Type B pancreatic cell (in vitro differentiated cells): Measurements from ENCODE around the gene LTB4R2. TPM values are rescaled to one million over a fixed set of nuclear protein-coding genes. Genes with fewer than 3 reads are reported as not detected.

Experiments used
- DNase-seq: peaks from one replicate; pipeline ENCODE4 v3.0.0; 2021; ENCODE audit warnings: mixed read lengths; ENCODE audit not compliant: unreplicated experiment; ENCODE audit errors: extremely low spot score
- H3K27ac Mint-ChIP-seq: 2 replicates; pipeline ENCODE4 v1.8.0; 2021; ENCODE audit warnings: mild to moderate bottlenecking, mixed read lengths
- H3K27me3 Mint-ChIP-seq: 2 replicates; pipeline ENCODE4 v1.8.0; 2021; ENCODE audit warnings: mixed read lengths
- H3K36me3 Mint-ChIP-seq: 2 replicates; pipeline ENCODE4 v1.8.0; 2021; ENCODE audit warnings: mixed read lengths
- H3K4me1 Mint-ChIP-seq: one replicate; pipeline ENCODE4 v1.8.0; 2021; ENCODE audit warnings: mixed read lengths; ENCODE audit not compliant: unreplicated experiment
- H3K4me3 Mint-ChIP-seq: 2 replicates; pipeline ENCODE4 v1.8.0; 2021; ENCODE audit warnings: mild to moderate bottlenecking, mixed read lengths
- H3K9me3 Mint-ChIP-seq: 2 replicates; pipeline ENCODE4 v1.8.0; 2021; ENCODE audit warnings: mixed read lengths
- CTCF ChIP-seq: fragments of 200-600 bp; sonication (generic); conservative IDR thresholded peaks from 2 replicates; pipeline ENCODE4 v1.5.0; 2021; ENCODE audit warnings: antibody characterized with exemption, mild to moderate bottlenecking
- total RNA-seq: library from RNA; stranded (reverse); gene quantifications from 2 replicates; pipeline ENCODE4 v1.2.1, GENCODE V29; 2021; ENCODE audit warnings: low replicate concordance

LTB4R2 gene
- total RNA-seq, 1 donor from 2014 or later = 9.4 TPM

GRCh38 chr14:24334431-24335291 lies 24.7 kb downstream of the LTB4R2 start, which contains the start of gene ADCY4:
ADCY4 (minus strand) TSS chr14:24335071; CDS start chr14:24334652, 419 bp downstream.
- H3K9me3 Mint-ChIP-seq = no peaks in the 10 kb centered on the region
- H3K4me3 Mint-ChIP-seq = peak within 1 kb of the TSS; percentile 83
- no peak for TF ChIP-seq CTCF
- H3K27me3 Mint-ChIP-seq = peaks cover 88% of the 10 kb centered on the region
- DNase-seq = no peak
- H3K36me3 Mint-ChIP-seq = no peaks in the 10 kb centered on the region
- H3K27ac Mint-ChIP-seq = no peak within 1 kb of the TSS
- H3K4me1 Mint-ChIP-seq = peaks cover 16% of the 10 kb centered on the region

GRCh38 chr14:24335461-24336171 lies 25.7 kb downstream of the LTB4R2 start:
- no peaks in the 10 kb centered on the region for H3K36me3 Mint-ChIP-seq
- H3K4me1 Mint-ChIP-seq = peaks cover 16% of the 10 kb centered on the region
- peaks cover 92% of the 10 kb centered on the region for H3K27me3 Mint-ChIP-seq
- no peaks in the 10 kb centered on the region for H3K9me3 Mint-ChIP-seq
- H3K27ac Mint-ChIP-seq = no peak overlapping the region
- H3K4me3 Mint-ChIP-seq = peak overlapping the region; percentile 83
- no peak for DNase-seq
- TF ChIP-seq CTCF = no peak

GRCh38 chr14:24337144-24337823 lies 27.3 kb downstream of the LTB4R2 start:
- no peaks in the 10 kb centered on the region for H3K36me3 Mint-ChIP-seq
- H3K4me1 Mint-ChIP-seq = peaks cover 12% of the 10 kb centered on the region
- no peak for DNase-seq
- TF ChIP-seq CTCF = no peak
- peaks cover 94% of the 10 kb centered on the region for H3K27me3 Mint-ChIP-seq
- no peak overlapping the region for H3K4me3 Mint-ChIP-seq
- H3K27ac Mint-ChIP-seq = no peak overlapping the region
- no peaks in the 10 kb centered on the region for H3K9me3 Mint-ChIP-seq

- H3K27ac Mint-ChIP-seq = no peak overlapping the region
- no peaks in the 10 kb centered on the region for H3K9me3 Mint-ChIP-seq
- H3K4me1 Mint-ChIP-seq = peaks cover 8% of the 10 kb centered on the region
- H3K4me3 Mint-ChIP-seq = peak overlapping the region; percentile 19
- no peak for DNase-seq
- no peaks in the 10 kb centered on the region for H3K36me3 Mint-ChIP-seq
- peaks cover 94% of the 10 kb centered on the region for H3K27me3 Mint-ChIP-seq
- no peak for TF ChIP-seq CTCF
These were observed 27.9 kb downstream of the LTB4R2 start for GRCh38 chr14:24337824-24338175.

- DNase-seq = no peak
- peak overlapping the region; percentile 86 for H3K4me3 Mint-ChIP-seq
- no peaks in the 10 kb centered on the region for H3K9me3 Mint-ChIP-seq
- no peak for TF ChIP-seq CTCF
- peaks cover 6% of the 10 kb centered on the region for H3K4me1 Mint-ChIP-seq
- H3K27ac Mint-ChIP-seq = no peak overlapping the region
- peaks cover 91% of the 10 kb centered on the region for H3K27me3 Mint-ChIP-seq
- no peaks in the 10 kb centered on the region for H3K36me3 Mint-ChIP-seq
These were observed 28.9 kb downstream of the LTB4R2 start for GRCh38 chr14:24338843-24339242.
